A549 (cell line): ENCODE measurements around the gene WDR70. TPM values are rescaled to one million over a fixed set of nuclear protein-coding genes. Genes with fewer than 3 reads are reported as not detected.
A peak's percentile ranks its signal among the peaks of the same experiment; 100 is the strongest.

Source experiments
- ATAC-seq, 2 experiments: fragments of 200-7000 bp in 1 of 2; fragments of >200 bp in 1 of 2; cut with Nextera tagmentation in 1 of 2; cut with Tn5 transposase in 1 of 2; 3 replicates each; pipeline versions ENCODE4 v1.8.0 to v1.9.1; 2018 to 2020; ENCODE audit warnings: mild to moderate bottlenecking in 1 of 2, moderate library complexity in 1 of 2
- CTCF ChIA-PET: fragments of 300-600 bp; sonication (Branson Sonifier 250); formaldehyde crosslinking; extraction: SDS; loops from one replicate; lab custom pipeline; 2021; ENCODE audit warnings: antibody characterized with exemption, inconsistent platforms; lab: Yijun Ruan, JAX
- POLR2A ChIA-PET: fragments of 350-600 bp; formaldehyde crosslinking; extraction: SDS; loops from one replicate; lab custom pipeline; 2021; ENCODE audit warnings: antibody characterized with exemption, inconsistent platforms; lab: Yijun Ruan, JAX
- DNase-seq, 2 experiments: peaks; one replicate each; pipeline versions ENCODE4 v3.0.0 to v3.0.0-alpha.2; 2011 to 2016; ENCODE audit warnings: low read depth in 1 of 2, low spot score in 1 of 2
- FAIRE-seq: peaks from 2 replicates; lab custom pipeline; 2011; peaks lifted over from hg19 to GRCh38; lab: Jason Lieb, UNC
- H3K27ac ChIP-seq, 2 experiments: fragments of >200 bp; sonication (Bioruptor Twin); formaldehyde crosslinking; 3 replicates each; pipeline ENCODE4 v1.5.1; 2016 to 2017
- H3K4me1 ChIP-seq: fragments of >200 bp; sonication (Bioruptor Twin); formaldehyde crosslinking; 3 replicates; pipeline ENCODE4 v1.6.1; 2016
- H3K4me2 ChIP-seq: fragments of >200 bp; sonication (Bioruptor Twin); formaldehyde crosslinking; 3 replicates; pipeline ENCODE4 v1.6.1; 2016
- H3K4me3 ChIP-seq: fragments of >200 bp; sonication (Bioruptor Twin); formaldehyde crosslinking; 3 replicates; pipeline ENCODE4 v1.5.1; 2016
- H3K9me3 ChIP-seq: fragments of >200 bp; sonication (Bioruptor Twin); formaldehyde crosslinking; 3 replicates; pipeline ENCODE4 v1.6.1; 2016
- BCL3 ChIP-seq: fragments of >200 bp; sonication (Bioruptor Twin); formaldehyde crosslinking; IDR thresholded peaks from 3 replicates; pipeline ENCODE4 v1.6.1; 2016
- BHLHE40 ChIP-seq: IDR thresholded peaks from 2 replicates; pipeline ENCODE4 v1.6.1; 2012; ENCODE audit warnings: low read depth, low read length, inconsistent platforms
- CHD2 ChIP-seq: fragments of 150-350 bp; IDR thresholded peaks from 2 replicates; pipeline ENCODE4 v1.6.1; 2014; ENCODE audit warnings: low read length; ENCODE audit not compliant: partially characterized antibody
- E2F6 ChIP-seq: IDR thresholded peaks from 2 replicates; pipeline ENCODE4 v1.6.1; 2012; ENCODE audit warnings: low read depth, borderline replicate concordance
- FOSB ChIP-seq: fragments of 250-450 bp; sonication (Bioruptor Pico); IDR thresholded peaks from 2 replicates; pipeline ENCODE4 v1.5.0; 2020; ENCODE audit warnings: mild to moderate bottlenecking, moderate library complexity
- FOSL2 ChIP-seq, 2 experiments: fragments of 450-650 bp in 1 of 2; fragments of >200 bp in 1 of 2; sonication (Bioruptor Twin) in 1 of 2; formaldehyde crosslinking; IDR thresholded peaks; 2 replicates each; pipeline versions ENCODE4 v1.5.0 to v1.6.1; 2016 to 2020; ENCODE audit warnings: mild to moderate bottlenecking in 1 of 2, moderate library complexity in 1 of 2
- FOXS1 ChIP-seq: fragments of 250-450 bp; sonication (Bioruptor Pico); IDR thresholded peaks from 2 replicates; pipeline ENCODE4 v1.5.0; 2020; ENCODE audit warnings: mild to moderate bottlenecking, moderate library complexity
- HDAC2 ChIP-seq: fragments of 200-600 bp; sonication (generic); IDR thresholded peaks from 2 replicates; pipeline ENCODE4 v1.6.1; 2016
- HES2 ChIP-seq: fragments of >200 bp; sonication (Bioruptor Twin); formaldehyde crosslinking; IDR thresholded peaks from 2 replicates; pipeline ENCODE4 v1.6.1; 2016
- HOXB13 ChIP-seq: fragments of 250-450 bp; sonication (Bioruptor Pico); IDR thresholded peaks from 2 replicates; pipeline ENCODE4 v1.5.0; 2020; ENCODE audit warnings: low read depth, mild to moderate bottlenecking, moderate library complexity
- HOXB5 ChIP-seq: fragments of 250-450 bp; sonication (Bioruptor Pico); IDR thresholded peaks from 2 replicates; pipeline ENCODE4 v1.5.0; 2020; ENCODE audit warnings: mild to moderate bottlenecking, moderate library complexity
- JUN ChIP-seq, 2 experiments: fragments of >200 bp; sonication (Bioruptor Twin); formaldehyde crosslinking; IDR thresholded peaks; 2 replicates in 1 of 2; 3 replicates in 1 of 2; pipeline ENCODE4 v1.6.1; 2016 to 2017
- KDM1A ChIP-seq: fragments of 200-600 bp; sonication (generic); IDR thresholded peaks from 2 replicates; pipeline ENCODE4 v1.6.1; 2016; ENCODE audit warnings: low read depth, mild to moderate bottlenecking
- KDM5A ChIP-seq: fragments of 200-600 bp; sonication (generic); IDR thresholded peaks from 2 replicates; pipeline ENCODE4 v1.6.1; 2016; ENCODE audit warnings: antibody characterized with exemption, mild to moderate bottlenecking
- MAX ChIP-seq: IDR thresholded peaks from 2 replicates; pipeline ENCODE4 v1.6.1; 2012
- MYC ChIP-seq: IDR thresholded peaks from 2 replicates; pipeline ENCODE4 v1.6.1; 2012; ENCODE audit warnings: mild to moderate bottlenecking, inconsistent platforms, low read length, improper control_type of control experiment, borderline replicate concordance
- NPAS2 ChIP-seq: fragments of 250-450 bp; sonication (Bioruptor Pico); IDR thresholded peaks from 2 replicates; pipeline ENCODE4 v1.8.0; 2022; ENCODE audit warnings: mild to moderate bottlenecking, moderate library complexity, borderline replicate concordance
- PHF8 ChIP-seq: fragments of 200-600 bp; sonication (generic); IDR thresholded peaks from 2 replicates; pipeline ENCODE4 v1.6.1; 2016; ENCODE audit warnings: low read depth, mild to moderate bottlenecking, antibody characterized with exemption, moderate library complexity, borderline replicate concordance
- POLR2A ChIP-seq: IDR thresholded peaks from 2 replicates; pipeline ENCODE4 v1.6.1; 2012; ENCODE audit warnings: mild to moderate bottlenecking, low read length
- RAD21 ChIP-seq, 2 experiments: fragments of >200 bp in 1 of 2; sonication (Bioruptor Twin) in 1 of 2; formaldehyde crosslinking in 1 of 2; IDR thresholded peaks in 1 of 2; conservative IDR thresholded peaks in 1 of 2; 2 replicates in 1 of 2; 3 replicates in 1 of 2; pipeline ENCODE4 v1.6.1; 2012 to 2018; ENCODE audit warnings: inconsistent platforms in 1 of 2
- REST ChIP-seq: fragments of 200-600 bp; sonication (generic); IDR thresholded peaks from 2 replicates; pipeline ENCODE4 v1.6.1; 2016; ENCODE audit warnings: antibody characterized with exemption, mild to moderate bottlenecking, moderate library complexity
- TFCP2L1 ChIP-seq: fragments of 250-450 bp; sonication (Bioruptor Pico); IDR thresholded peaks from 2 replicates; pipeline ENCODE4 v1.5.0; 2021; ENCODE audit warnings: mild to moderate bottlenecking
- TP53 ChIP-seq: fragments of 250-450 bp; sonication (Bioruptor Pico); IDR thresholded peaks from 2 replicates; pipeline ENCODE4 v1.5.0; 2021; ENCODE audit warnings: mild to moderate bottlenecking, moderate library complexity
- ZNF302 ChIP-seq: fragments of 250-450 bp; sonication (Bioruptor Pico); IDR thresholded peaks from 2 replicates; pipeline ENCODE4 v1.9.0; 2021; ENCODE audit warnings: inconsistent platforms, mild to moderate bottlenecking, moderate library complexity
- WGBS: methylation state at CpG from one replicate; pipeline ENCODE4 v1.1.6; 2017; ENCODE audit errors: missing lambda C conversion rate; 5-methylcytosine and 5-hydroxymethylcytosine counted together
- polyA plus RNA-seq, 4 experiments: library from polyadenylated mRNA; depleted of rRNA in 3 of 4; stranded (reverse); fragments of >200 nt; fragmentation: RNase III in 1 of 4; extraction: RNeasy Plus Mini Kit Qiagen cat#74134 plus additional on column Dnase treatment in 1 of 4; gene quantifications; 2 replicates in 3 of 4; 3 replicates in 1 of 4; pipeline ENCODE4 v1.2.3, GENCODE V29; 2011 to 2017

WDR70 gene
- polyA plus RNA-seq, 2 of the 4 experiments (the other 2 are of a cell fraction), result 13.8 to 28.8 TPM

GRCh38 chr5:37370550-37370863 lies 8.6 kb upstream of the WDR70 start:
- WGBS, result under 1% methylated on average over 7 of the region's 7 CpGs
- Histone ChIP-seq H3K4me2 (peak overlapping the region; percentile 89), H3K4me3 (peak overlapping the region; percentile 87), H3K4me1 (peaks cover 17% of the 10 kb centered on the region; the same call in 2 of the 3 replicates), H3K9me3 (no peaks in the 10 kb centered on the region), H3K27ac (peak overlapping the region; percentile 86 to 90)
- peak in 1 of 2 experiments; percentile 41 for DNase-seq
- peak in 1 of 2 experiments; percentile 72; a peak in 4 of 6 replicates for ATAC-seq
- TF ChIP-seq RAD21 (conservative IDR thresholded peaks at IDR 0.05 in 1 of 2, IDR thresholded peaks at IDR 0.05 in 1 of 2) (no peak), POLR2A (no peak), KDM1A (no peak), ZNF302 (CRISPR knock-in tag) (no peak), CHD2 (no peak)
- ChIA-PET POLR2A (interaction anchor here (0.6 to 1.7 kb wide), 10 partner anchors 8 to 1478 kb away, joined by 3 to 51 read pairs (median 4); partner anchors contain the start of genes CPLANE1 and WDR70), CTCF (interaction anchor here (0.9 to 2.4 kb wide), 4 partner anchors 9 to 74 kb away, joined by 3 to 11 read pairs (median 4); partner anchors contain the start of gene WDR70)
- FAIRE-seq, result no peak

GRCh38 chr5:37370864-37371726 lies 8.0 kb upstream of the WDR70 start, which contains the start of gene NUP155:
Gene NUP155 (minus strand): TSS chr5:37371106. CDS start chr5:37370977, 129 bp downstream.
- DNase-seq (peak; percentile 91 to 98), FAIRE-seq (peak; percentile 93), ATAC-seq (peak; percentile 97)
- TF ChIP-seq PHF8, result peak; percentile 42; the same call in 1 of the 2 replicates
- peak; percentile 65; the same call in 2 of the 3 replicates for TF ChIP-seq BCL3
- peak; percentile 73 to 82 for TF ChIP-seq JUN (IDR thresholded peaks at IDR 0.05)
- TF ChIP-seq NPAS2 (CRISPR knock-in tag), result no peak
- peak; percentile 86 for TF ChIP-seq E2F6
- TF ChIP-seq FOSL2 (IDR thresholded peaks at IDR 0.05), result no peak
- no peak for TF ChIP-seq FOSL2 (CRISPR knock-in tag; IDR thresholded peaks at IDR 0.05)
- TF ChIP-seq KDM5A, result peak; percentile 94
- 0 out of 2 replicates have a peak, but pooled peaks have one; percentile 38 for TF ChIP-seq FOSB (CRISPR knock-in tag)
- TF ChIP-seq HDAC2, result 0 out of 2 replicates have a peak, but pooled peaks have one; percentile 18
- TF ChIP-seq HOXB13, result no peak
- TF ChIP-seq FOXS1 (CRISPR knock-in tag), result no peak
- TF ChIP-seq TP53 (CRISPR knock-in tag), result no peak
- peak; percentile 33; the same call in 1 of the 2 replicates for TF ChIP-seq HOXB5 (CRISPR knock-in tag)
- no peak for TF ChIP-seq TFCP2L1 (CRISPR knock-in tag)
- peak; percentile 81 for TF ChIP-seq MAX
- peak; percentile 87 for TF ChIP-seq POLR2A
- TF ChIP-seq MYC, result peak; percentile 55; the same call in 1 of the 2 replicates
- peak; percentile 13; the same call in 1 of the 2 replicates for TF ChIP-seq REST
- no peak for TF ChIP-seq HES2
- no peak for TF ChIP-seq BHLHE40
- ChIA-PET CTCF (interaction anchor here (0.6 to 2.4 kb wide), 5 partner anchors 8 to 81 kb away, joined by 3 to 11 read pairs (median 4); partner anchors contain the start of gene WDR70), POLR2A (interaction anchor here (0.5 to 1.7 kb wide), 15 partner anchors 8 to 1477 kb away, joined by 3 to 51 read pairs (median 4); partner anchors contain the start of genes CPLANE1, NIPBL and WDR70)
- 5% methylated on average over 48 of the region's 49 CpGs for WGBS
- Histone ChIP-seq H3K9me3 (no peaks in the 10 kb centered on the region), H3K4me2 (peak within 1 kb of the TSS; percentile 89), H3K4me1 (peaks cover 14% of the 10 kb centered on the region; the same call in 2 of the 3 replicates), H3K27ac (peak within 1 kb of the TSS; percentile 86 to 90), H3K4me3 (peak within 1 kb of the TSS; percentile 87)
